Stimulated activated CD8-positive, alpha-beta memory T cell treated with anti-CD3 and anti-CD28 coated beads, Interleukin-12 subunit alpha, Interleukin-12 subunit beta, amount 100 ng/mL, for 4 hours (primary cell): ENCODE data around the gene RAB37.

ENCODE experiments used
- DNase-seq: peaks from one replicate; pipeline ENCODE4 v3.0.0-alpha.2; 2020; ENCODE audit warnings: low read depth

The RAB37 gene

GRCh38 chr17:74736513-74737298 lies at the start of gene RAB37:
RAB37 (plus strand) TSS chr17:74737256; CDS start chr17:74737273, 17 bp downstream.
- DNase-seq: peak; percentile 38

- no peak for DNase-seq
These were observed 49.2 kb upstream of the RAB37 start for GRCh38 chr17:74687886-74688285.

- no peak for DNase-seq
These were observed 46.6 kb upstream of the RAB37 start for GRCh38 chr17:74690409-74690825.

GRCh38 chr17:74691151-74691550 lies 45.9 kb upstream of the RAB37 start:
- no peak for DNase-seq

- DNase-seq: no peak
These were observed 43.0 kb upstream of the RAB37 start for GRCh38 chr17:74694081-74694480.

GRCh38 chr17:74695629-74696028 lies 41.4 kb upstream of the RAB37 start:
- DNase-seq: no peak

- no peak for DNase-seq
These were observed 39.5 kb upstream of the RAB37 start for GRCh38 chr17:74697515-74697914.

- no peak for DNase-seq
These were observed 39.0 kb upstream of the RAB37 start for GRCh38 chr17:74698069-74698468.

GRCh38 chr17:74699236-74699635 lies 37.8 kb upstream of the RAB37 start:
- DNase-seq: no peak

- DNase-seq: no peak
These were observed 34.8 kb upstream of the RAB37 start for GRCh38 chr17:74702116-74702871.

GRCh38 chr17:74703311-74703710 lies 33.7 kb upstream of the RAB37 start:
- DNase-seq: no peak

GRCh38 chr17:74704544-74704943 lies 32.5 kb upstream of the RAB37 start:
- DNase-seq: no peak

GRCh38 chr17:74711058-74711824 lies 25.8 kb upstream of the RAB37 start:
- no peak for DNase-seq

GRCh38 chr17:74712301-74712700 lies 24.8 kb upstream of the RAB37 start:
- no peak for DNase-seq

- DNase-seq: no peak
These were observed 24.3 kb upstream of the RAB37 start, which contains the start of gene CD300LF for GRCh38 chr17:74712756-74713155. CD300LF (minus strand) TSS chr17:74712923; CDS start chr17:74712866, 57 bp downstream.

GRCh38 chr17:74713171-74713755 lies 23.8 kb upstream of the RAB37 start:
- DNase-seq: no peak

- DNase-seq: no peak
These were observed 21.9 kb upstream of the RAB37 start for GRCh38 chr17:74715144-74715543.

GRCh38 chr17:74720506-74720905 lies 16.6 kb upstream of the RAB37 start:
- no peak for DNase-seq

GRCh38 chr17:74722782-74723181 lies 14.3 kb upstream of the RAB37 start:
- DNase-seq: no peak

GRCh38 chr17:74723891-74724290 lies 13.2 kb upstream of the RAB37 start:
- no peak for DNase-seq

- DNase-seq: no peak
These were observed 11.9 kb upstream of the RAB37 start for GRCh38 chr17:74725111-74725510.
